ENCODE measurements around the gene GIPC1. TPM values are rescaled to one million over a fixed set of nuclear protein-coding genes. Genes with fewer than 3 reads are reported as not detected.
A peak's percentile ranks its signal among the peaks of the same experiment; 100 is the strongest.

The GIPC1 gene
- total and polyA plus RNA-seq, 9 of the 15 experiments (the other 6 are each of a cell fraction or from before 2014, with no cell fraction given) = 0.49 to 54.7 (median 24.8) TPM

GRCh38 chr19:14507704-14508542, 12.0 kb upstream of the GIPC1 start (continued):
- TF ChIP-seq TGIF2 (CRISPR knock-in tag; IDR thresholded peaks at IDR 0.05) (no peak), CTBP1 (IDR thresholded peaks at IDR 0.05; ENCODE audit: borderline replicate concordance) (peak; percentile 36; the same call in 1 of the 2 replicates), TBP (optimal IDR thresholded peaks at IDR 0.05; ENCODE audit: low read depth, low read length) (peak; percentile 26), GABPB2 (CRISPR knock-in tag; conservative IDR thresholded peaks at IDR 0.05) (no peak), TEAD1 (CRISPR knock-in tag; IDR thresholded peaks at IDR 0.05) (0 out of 4 replicates have a peak, but pooled peaks of 1 of the 2 experiments have one; percentile 28), CEBPB (tag; IDR thresholded peaks at IDR 0.05) (peak; percentile 67), ZNF75A (CRISPR knock-in tag; IDR thresholded peaks at IDR 0.05) (no peak), ETV5 (CRISPR knock-in tag; IDR thresholded peaks at IDR 0.05; ENCODE audit: low read depth) (peak; percentile 54; the same call in 1 of the 2 replicates), HDAC3 (IDR thresholded peaks at IDR 0.05; ENCODE audit: borderline replicate concordance, partially characterized antibody) (peak; percentile 47), CEBPG (CRISPR knock-in tag; IDR thresholded peaks at IDR 0.05) (no peak; the same call in 1 of the 2 replicates), CEBPG (tag; conservative IDR thresholded peaks at IDR 0.05 in 1 of 2, IDR thresholded peaks at IDR 0.05 in 1 of 2) (peak; percentile 25 to 47; a peak in 3 of 4 replicates), LEF1 (IDR thresholded peaks at IDR 0.05) (peak; percentile 84), CBFA2T3 (IDR thresholded peaks at IDR 0.05) (peak; percentile 92), CEBPZ (IDR thresholded peaks at IDR 0.05; ENCODE audit: borderline replicate concordance, low read depth, low read length) (no peak), PML (IDR thresholded peaks at IDR 0.05; ENCODE audit: low read length) (peak; percentile 28), ZNF408 (CRISPR knock-in tag; IDR thresholded peaks at IDR 0.05; ENCODE audit: low read depth) (no peak), NCOR1 (IDR thresholded peaks at IDR 0.05) (peak; percentile 82), ETV1 (tag; conservative IDR thresholded peaks at IDR 0.05; ENCODE audit: low read depth) (peak; percentile 78), ATF7 (IDR thresholded peaks at IDR 0.05) (peak; percentile 39; the same call in 1 of the 2 replicates), SOX6 (IDR thresholded peaks at IDR 0.05) (peak; percentile 50; the same call in 1 of the 2 replicates), L3MBTL2 (IDR thresholded peaks at IDR 0.05) (no peak), FOSL1 (tag; conservative IDR thresholded peaks at IDR 0.05) (peak; percentile 68), NCOA1 (IDR thresholded peaks at IDR 0.05; ENCODE audit: low read depth) (peak; percentile 90; the same call in 1 of the 2 replicates), ARNT (IDR thresholded peaks at IDR 0.05) (0 out of 4 replicates have a peak, but pooled peaks have one; percentile 39 to 42), GTF2F1 (IDR thresholded peaks at IDR 0.05; ENCODE audit: low read depth, low read length) (no peak), STAT5A (IDR thresholded peaks at IDR 0.05; ENCODE audit: borderline replicate concordance, low read length) (peak; percentile 50; the same call in 1 of the 2 replicates)
- TF ChIP-seq, protein P1, sequence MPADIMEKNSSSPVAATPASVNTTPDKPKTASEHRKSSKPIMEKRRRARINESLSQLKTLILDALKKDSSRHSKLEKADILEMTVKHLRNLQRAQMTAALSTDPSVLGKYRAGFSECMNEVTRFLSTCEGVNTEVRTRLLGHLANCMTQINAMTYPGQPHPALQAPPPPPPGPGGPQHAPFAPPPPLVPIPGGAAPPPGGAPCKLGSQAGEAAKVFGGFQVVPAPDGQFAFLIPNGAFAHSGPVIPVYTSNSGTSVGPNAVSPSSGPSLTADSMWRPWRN (IDR thresholded peaks at IDR 0.05; ENCODE audit: low read depth) = peak; percentile 43; the same call in 1 of the 2 replicates

Data from K562 (cell line).